D721Med (cell line): ENCODE data around the gene GPX3.

ENCODE experiments used
- DNase-seq: peaks from one replicate; pipeline ENCODE4 v3.0.0; 2011; ENCODE audit warnings: low spot score; ENCODE audit not compliant: insufficient read length
- FAIRE-seq: peaks from 2 replicates; lab custom pipeline; 2011; peaks lifted over from hg19 to GRCh38; lab: Jason Lieb, UNC
- CTCF ChIP-seq: IDR thresholded peaks from 2 replicates; pipeline ENCODE4 v1.5.1; 2012; ENCODE audit warnings: mild to moderate bottlenecking, control low read depth; ENCODE audit not compliant: insufficient read depth; ENCODE audit errors: missing control alignments

The GPX3 gene

GRCh38 chr5:151021746-151022145, 1.4 kb downstream of the GPX3 start:
- no peak for FAIRE-seq
- TF ChIP-seq CTCF = no peak
- DNase-seq = no peak

- no peak for TF ChIP-seq CTCF
- DNase-seq = no peak
- no peak for FAIRE-seq
These were observed 2.2 kb downstream of the GPX3 start for GRCh38 chr5:151022511-151023018.

DNA sequence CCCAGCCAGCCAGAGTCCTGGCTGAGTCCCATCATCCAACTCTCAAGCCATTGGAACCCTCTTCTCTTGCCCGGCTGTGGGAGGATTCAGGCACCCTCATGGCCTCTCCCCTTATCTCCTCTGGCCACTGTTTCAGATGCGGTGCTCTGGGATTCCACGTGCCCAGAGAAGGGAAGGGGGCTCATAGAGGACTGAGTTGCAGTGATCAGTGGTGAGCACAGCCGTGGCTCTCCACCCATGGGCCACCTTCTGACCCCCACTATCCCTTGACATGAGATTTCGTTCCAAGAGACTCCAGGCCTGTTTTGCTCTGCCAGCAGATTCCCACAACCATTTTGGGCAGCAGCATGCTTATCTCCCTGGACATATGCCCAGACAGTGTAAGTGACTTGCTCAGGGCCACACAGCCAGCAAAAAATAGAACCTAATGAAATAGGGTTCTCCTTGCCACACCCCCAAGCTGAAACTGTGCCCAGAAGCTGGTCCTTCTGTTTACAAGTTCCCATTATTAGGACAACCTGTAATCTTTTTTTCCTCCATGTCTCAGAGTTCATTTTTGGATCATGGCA, 2.7 kb downstream of the GPX3 start:
- FAIRE-seq (no peak), DNase-seq (no peak)
- no peak for TF ChIP-seq CTCF

DNA sequence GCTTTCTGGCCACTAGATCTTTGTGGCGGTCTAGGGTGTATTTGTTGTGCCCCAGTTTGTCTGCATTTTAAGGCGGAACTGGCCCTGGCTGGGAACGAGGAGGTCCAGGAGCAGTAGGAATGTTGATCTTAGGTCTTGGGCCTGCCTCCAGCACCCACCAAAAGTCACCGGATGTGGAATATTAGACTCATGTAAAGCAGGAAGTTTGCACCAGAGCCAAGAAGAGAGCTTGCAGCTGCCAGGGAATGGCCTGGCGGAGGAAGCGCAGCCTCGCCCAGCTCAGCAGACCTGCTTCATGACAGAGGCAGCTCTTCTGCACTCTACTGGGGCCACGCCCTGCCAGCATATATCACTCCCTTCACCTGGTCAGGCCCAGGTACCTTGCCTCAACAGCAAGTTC, 3.3 kb downstream of the GPX3 start:
- FAIRE-seq = no peak
- no peak for TF ChIP-seq CTCF
- no peak for DNase-seq

- FAIRE-seq = no peak
- no peak for TF ChIP-seq CTCF
- DNase-seq = no peak
These were observed 4.3 kb downstream of the GPX3 start for GRCh38 chr5:151024440-151025249.

DNA sequence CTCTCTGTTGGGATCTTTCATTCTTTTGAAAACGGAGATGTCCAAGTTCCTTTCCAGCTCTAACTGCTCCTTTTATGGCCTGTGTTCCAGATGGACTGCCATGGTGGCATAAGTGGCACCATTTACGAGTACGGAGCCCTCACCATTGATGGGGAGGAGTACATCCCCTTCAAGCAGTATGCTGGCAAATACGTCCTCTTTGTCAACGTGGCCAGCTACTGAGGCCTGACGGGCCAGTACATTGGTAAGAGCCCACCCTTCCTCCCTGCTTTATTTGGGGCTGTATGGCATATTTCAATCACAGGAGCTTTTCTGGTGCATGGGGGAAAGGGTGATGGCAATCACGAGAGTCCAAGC, 4.8 kb downstream of the GPX3 start:
- TF ChIP-seq CTCF = no peak
- FAIRE-seq (no peak), DNase-seq (no peak)

- no peak for TF ChIP-seq CTCF
- DNase-seq = no peak
- no peak for FAIRE-seq
These were observed 5.7 kb downstream of the GPX3 start for GRCh38 chr5:151026088-151026487.
